B cell (primary cell): ENCODE data around the gene NME7. TPM values are rescaled to one million over a fixed set of nuclear protein-coding genes. Genes with fewer than 3 reads are reported as not detected.

Experiments
- ATAC-seq: fragments of 200-7000 bp; cut with Tn5 transposase; one replicate; pipeline ENCODE4 v1.10.0; 2021; ENCODE audit warnings: low read depth, mild to moderate bottlenecking, moderate number of reproducible peaks, moderate library complexity
- CTCF ChIA-PET: fragments of 350-600 bp; sonication (Branson Sonifier 250); formaldehyde crosslinking; loops from one replicate; lab custom pipeline; 2021; ENCODE audit warnings: antibody characterized with exemption, inconsistent platforms; lab: Charles Lee
- POLR2A ChIA-PET: fragments of 350-600 bp; sonication (Branson Sonifier 250); formaldehyde crosslinking; loops from one replicate; lab custom pipeline; 2021; ENCODE audit warnings: antibody characterized with exemption; lab: Charles Lee
- DNase-seq: peaks from one replicate; pipeline ENCODE4 v3.0.0; 2013
- H2AFZ ChIP-seq: 2 replicates; pipeline ENCODE4 v1.6.1; 2012; ENCODE audit warnings: mild to moderate bottlenecking, low read depth, low read length; ENCODE audit not compliant: insufficient read depth, poor library complexity, severe bottlenecking
- H3K27ac ChIP-seq, 2 donors: 1 replicate in 1 of 2; 2 replicates in 1 of 2; pipeline ENCODE4 v1.5.1; 2012 to 2013; ENCODE audit warnings: low read length in 2 of 2, mild to moderate bottlenecking in 2 of 2, moderate library complexity in 1 of 2
- H3K27me3 ChIP-seq, 4 experiments: fragments of 200-600 bp in 1 of 4; sonication (generic) in 1 of 4; replicated peaks in 1 of 4; 1 replicate in 2 of 4; 2 replicates in 2 of 4; pipeline versions ENCODE4 v1.6.1 to v1.7.0; 2013 to 2016; ENCODE audit warnings: low read length in 3 of 4, mild to moderate bottlenecking in 2 of 4, mixed read lengths in 1 of 4, moderate library complexity in 1 of 4; ENCODE audit not compliant: insufficient read depth in 4 of 4, control insufficient read depth in 3 of 4; ENCODE audit errors: control extremely low read depth in 1 of 4
- H3K36me3 ChIP-seq, 2 experiments: replicated peaks in 1 of 2; 1 replicate in 1 of 2; 2 replicates in 1 of 2; pipeline versions ENCODE4 v1.6.1 to v1.7.1; 2013; ENCODE audit warnings: low read length in 1 of 2; ENCODE audit not compliant: insufficient read depth in 2 of 2, control insufficient read depth in 1 of 2; ENCODE audit errors: control extremely low read depth in 1 of 2, extremely low read depth in 1 of 2
- H3K4me1 ChIP-seq, 2 donors: fragments of 200-600 bp in 1 of 2; sonication (generic) in 1 of 2; 1 replicate in 1 of 2; 2 replicates in 1 of 2; pipeline versions ENCODE4 v1.5.1 to v1.6.1; 2013 to 2017; ENCODE audit warnings: low read length in 2 of 2; ENCODE audit not compliant: control insufficient read depth in 2 of 2, insufficient read depth in 2 of 2
- H3K4me2 ChIP-seq: replicated peaks from 2 replicates; pipeline ENCODE3; 2012; ENCODE audit warnings: mild to moderate bottlenecking, low read depth, low read length; ENCODE audit not compliant: poor library complexity, severe bottlenecking
- H3K4me3 ChIP-seq, 5 experiments: fragments of 200-600 bp in 1 of 5; sonication (generic) in 1 of 5; 1 replicate in 3 of 5; 2 replicates in 2 of 5; pipeline versions ENCODE4 v1.5.1 to v1.7.0; 2011 to 2016; ENCODE audit warnings: low read length in 4 of 5, mild to moderate bottlenecking in 4 of 5, low read depth in 2 of 5, control low read depth in 1 of 5, moderate library complexity in 1 of 5; ENCODE audit not compliant: insufficient read depth in 1 of 5; ENCODE audit errors: control extremely low read depth in 1 of 5, extremely low read depth in 1 of 5
- H3K79me2 ChIP-seq: fragments of 200-600 bp; sonication (generic); one replicate; pipeline ENCODE4 v1.6.0; 2016; ENCODE audit warnings: low read length; ENCODE audit not compliant: control insufficient read depth, insufficient read depth
- H3K9ac ChIP-seq: fragments of 200-600 bp; sonication (generic); 2 replicates; pipeline ENCODE4 v1.6.1; 2017; ENCODE audit warnings: mild to moderate bottlenecking, low read length, moderate library complexity
- H3K9me3 ChIP-seq, 3 donors: one replicate each; pipeline versions ENCODE4 v1.6.1 to v1.7.1; 2013; ENCODE audit warnings: low read length in 2 of 3; ENCODE audit not compliant: control insufficient read depth in 2 of 3, insufficient read depth in 1 of 3; ENCODE audit errors: control extremely low read depth in 1 of 3
- H4K20me1 ChIP-seq: 2 replicates; pipeline ENCODE4 v1.6.0; 2012; ENCODE audit warnings: mild to moderate bottlenecking, low read length; ENCODE audit not compliant: insufficient read depth, control insufficient read depth, poor library complexity, severe bottlenecking
- H3K27ac Mint-ChIP-seq: one replicate; pipeline ENCODE4 v1.8.0; 2021; ENCODE audit warnings: mixed read lengths
- H3K27me3 Mint-ChIP-seq: one replicate; pipeline ENCODE4 v1.8.0; 2021; ENCODE audit warnings: mixed read lengths
- H3K4me1 Mint-ChIP-seq: one replicate; pipeline ENCODE4 v1.8.0; 2021; ENCODE audit warnings: mixed read lengths
- H3K4me3 Mint-ChIP-seq: one replicate; pipeline ENCODE4 v1.8.0; 2021; ENCODE audit warnings: mixed read lengths
- H3K9me3 Mint-ChIP-seq: one replicate; pipeline ENCODE4 v1.8.0; 2022; ENCODE audit warnings: mixed read lengths; ENCODE audit not compliant: insufficient read depth
- EZH2 ChIP-seq: IDR thresholded peaks from 2 replicates; pipeline ENCODE4 v1.6.1; 2012; ENCODE audit warnings: borderline replicate concordance, low read depth, mild to moderate bottlenecking, moderate library complexity, low read length; ENCODE audit not compliant: insufficient read depth, poor library complexity, severe bottlenecking
- WGBS: methylation state at CpG from one replicate; pipeline ENCODE4 v1.1.5; 2013; ENCODE audit warnings: missing lambda C conversion rate; ENCODE audit not compliant: insufficient coverage; 5-methylcytosine and 5-hydroxymethylcytosine counted together
- intact Hi-C: fragments of 100-400 bp; cut with micrococcal nuclease; formaldehyde crosslinking; loops from one replicate; pipeline ENCODE4 v1.10.0; 2022
- polyA plus RNA-seq: library from polyadenylated mRNA; depleted of rRNA; stranded (reverse); fragments of >200 nt; gene quantifications from 2 replicates; pipeline ENCODE4 v1.2.3, GENCODE V29; 2012
- total RNA-seq, 2 donors: library from RNA; stranded (reverse); fragments of 120-200 nt in 1 of 2; gene quantifications; 1 replicate in 1 of 2; 2 replicates in 1 of 2; pipeline versions ENCODE4 v1.2.3 to v1.2.4, GENCODE V29; 2013 to 2022
- TF ChIP-seq, protein P1 (sequence below): fragments of 200-600 bp; IDR thresholded peaks from one replicate; pipeline ENCODE4 v1.8.0; 2022; ENCODE audit warnings: antibody characterized with exemption, mild to moderate bottlenecking

NME7 gene
- total and polyA plus RNA-seq, 2 donors (not counting 1 experiment from before 2014, with no cell fraction given): 3.3 to 14.3 TPM

DNA sequence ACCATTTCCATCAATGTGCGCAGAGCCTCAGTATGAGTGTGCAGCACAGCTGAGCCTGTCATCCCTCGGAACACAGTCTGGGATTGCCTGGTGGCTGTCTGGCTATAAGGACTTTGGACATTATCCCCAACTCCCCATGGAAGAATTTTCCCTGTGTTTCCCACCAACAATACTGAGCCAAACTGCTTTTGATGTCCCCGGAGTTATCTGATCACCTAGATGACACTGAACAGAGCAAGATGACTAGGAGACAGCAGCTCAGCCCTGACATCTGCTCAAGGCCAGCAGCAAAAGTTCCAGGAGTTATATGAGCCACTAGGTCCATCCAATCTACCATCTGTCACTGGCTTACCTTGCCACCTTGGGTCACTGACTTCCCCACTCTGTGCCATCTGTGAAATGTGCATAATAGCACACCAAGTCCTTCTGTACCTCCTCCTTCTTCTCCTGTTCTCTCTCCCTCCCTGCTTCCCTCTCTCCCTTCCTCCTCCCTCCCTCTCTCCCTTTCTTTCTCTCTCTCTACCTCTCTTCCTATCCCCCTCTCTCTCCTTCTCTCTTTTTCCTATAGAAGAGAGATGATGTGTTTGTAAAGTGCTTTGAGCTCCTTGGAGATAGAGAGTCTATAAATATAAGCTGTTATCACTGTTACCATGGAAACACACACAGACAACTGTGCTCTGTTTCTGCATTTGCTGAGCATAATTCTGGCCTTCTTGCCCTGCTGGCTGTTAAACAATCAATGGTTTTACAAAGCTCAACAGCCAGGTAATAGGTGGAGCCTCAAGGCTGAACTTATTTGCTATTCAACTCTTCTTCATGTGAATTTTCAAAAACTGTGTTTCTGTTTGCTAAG is 280.8 kb downstream of the NME7 start:
- H3K27me3 Mint-ChIP-seq: peaks cover 5% of the 10 kb centered on the region
- ChIA-PET POLR2A (no interaction called here), CTCF (no interaction called here)
- Histone ChIP-seq H3K27ac (no peak overlapping the region), H3K79me2 (no peaks in the 10 kb centered on the region), H3K9me3 (no peaks in the 10 kb centered on the region), H2AFZ (peak overlapping the region; percentile 8), H3K4me2 (no peak overlapping the region), H3K4me3 (no peak overlapping the region), H3K9ac (no peak overlapping the region), H4K20me1 (no peaks in the 10 kb centered on the region), H3K27me3 (no peaks in the 10 kb centered on the region), H3K4me1 (no peaks in the 10 kb centered on the region), H3K36me3 (no peaks in the 10 kb centered on the region)
- H3K4me3 Mint-ChIP-seq: no peak overlapping the region
- TF ChIP-seq EZH2: no peak
- TF ChIP-seq, protein P1, sequence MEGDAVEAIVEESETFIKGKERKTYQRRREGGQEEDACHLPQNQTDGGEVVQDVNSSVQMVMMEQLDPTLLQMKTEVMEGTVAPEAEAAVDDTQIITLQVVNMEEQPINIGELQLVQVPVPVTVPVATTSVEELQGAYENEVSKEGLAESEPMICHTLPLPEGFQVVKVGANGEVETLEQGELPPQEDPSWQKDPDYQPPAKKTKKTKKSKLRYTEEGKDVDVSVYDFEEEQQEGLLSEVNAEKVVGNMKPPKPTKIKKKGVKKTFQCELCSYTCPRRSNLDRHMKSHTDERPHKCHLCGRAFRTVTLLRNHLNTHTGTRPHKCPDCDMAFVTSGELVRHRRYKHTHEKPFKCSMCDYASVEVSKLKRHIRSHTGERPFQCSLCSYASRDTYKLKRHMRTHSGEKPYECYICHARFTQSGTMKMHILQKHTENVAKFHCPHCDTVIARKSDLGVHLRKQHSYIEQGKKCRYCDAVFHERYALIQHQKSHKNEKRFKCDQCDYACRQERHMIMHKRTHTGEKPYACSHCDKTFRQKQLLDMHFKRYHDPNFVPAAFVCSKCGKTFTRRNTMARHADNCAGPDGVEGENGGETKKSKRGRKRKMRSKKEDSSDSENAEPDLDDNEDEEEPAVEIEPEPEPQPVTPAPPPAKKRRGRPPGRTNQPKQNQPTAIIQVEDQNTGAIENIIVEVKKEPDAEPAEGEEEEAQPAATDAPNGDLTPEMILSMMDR: no peak
- WGBS: 100% methylated on average over 3 of the region's 3 CpGs
- no peak for DNase-seq
- peaks cover 17% of the 10 kb centered on the region for H3K4me1 Mint-ChIP-seq
- no peak overlapping the region for H3K27ac Mint-ChIP-seq
- intact Hi-C loops: no loop called here
- no peaks in the 10 kb centered on the region for H3K9me3 Mint-ChIP-seq
- ATAC-seq: no peak

DNA sequence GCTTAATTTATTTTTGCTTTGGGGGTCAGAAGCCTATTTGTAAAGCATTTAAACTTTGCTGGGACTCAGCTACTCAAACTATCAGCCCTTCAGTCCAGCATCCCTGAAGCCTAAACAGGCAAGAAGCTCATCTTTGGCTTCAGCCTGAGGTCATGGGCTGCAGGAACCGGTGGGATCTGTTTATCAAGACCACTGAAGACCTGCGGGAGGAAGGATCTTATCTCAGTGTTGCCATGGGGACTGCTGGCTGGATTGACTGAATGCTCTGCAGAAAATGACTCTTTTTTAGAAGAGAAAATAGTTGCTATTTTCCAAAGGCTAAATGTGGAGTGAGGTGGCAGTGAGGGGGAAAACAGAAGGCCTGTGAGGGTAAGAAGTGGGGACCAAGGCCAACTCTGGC is 281.7 kb downstream of the NME7 start:
- intact Hi-C loops: no loop called here
- H3K9me3 ChIP-seq: no peaks in the 10 kb centered on the region
- CTCF ChIA-PET: no interaction called here
- no peaks in the 10 kb centered on the region for H3K36me3 ChIP-seq
- Mint-ChIP-seq H3K27me3 (peaks cover 5% of the 10 kb centered on the region), H3K4me1 (peaks cover 11% of the 10 kb centered on the region), H3K4me3 (no peak overlapping the region), H3K9me3 (no peaks in the 10 kb centered on the region), H3K27ac (no peak overlapping the region)
- no peak overlapping the region for H3K4me3 ChIP-seq
- H3K27ac ChIP-seq: no peak overlapping the region
- 73% methylated on average over 2 of the region's 2 CpGs for WGBS
- TF ChIP-seq, protein P1: no peak
- TF ChIP-seq EZH2: no peak
- no peak overlapping the region for H3K9ac ChIP-seq
- no peak for DNase-seq
- no peaks in the 10 kb centered on the region for H3K79me2 ChIP-seq
- ATAC-seq: no peak
- H4K20me1 ChIP-seq: no peaks in the 10 kb centered on the region
- no peak overlapping the region for H3K4me2 ChIP-seq
- peaks cover 0 to 3% (median 0%) of the 10 kb centered on the region in 4 experiments for H3K27me3 ChIP-seq
- H2AFZ ChIP-seq: no peak overlapping the region
- POLR2A ChIA-PET: no interaction called here
- H3K4me1 ChIP-seq: no peaks in the 10 kb centered on the region
